ENCODE measurements around the gene RAET1G. TPM values are rescaled to one million over a fixed set of nuclear protein-coding genes. Genes with fewer than 3 reads are reported as not detected.
A peak's percentile ranks its signal among the peaks of the same experiment; 100 is the strongest.

RAET1G gene
- total and polyA plus RNA-seq, 2 of the 13 experiments (the other 11 are each of a cell fraction or from before 2014, with no cell fraction given), result not detected

- no peak for TF ChIP-seq SOX5 (CRISPR knock-in tag; IDR thresholded peaks at IDR 0.05; ENCODE audit: borderline replicate concordance)
- 0 out of 2 replicates have a peak, but pooled peaks have one; percentile 20 for TF ChIP-seq ZNF609 (CRISPR knock-in tag; IDR thresholded peaks at IDR 0.05; ENCODE audit: borderline replicate concordance)
- TF ChIP-seq ZNF33A (CRISPR knock-in tag; IDR thresholded peaks at IDR 0.05; ENCODE audit: borderline replicate concordance), result peak; percentile 66; the same call in 1 of the 2 replicates
- TF ChIP-seq IKZF5 (CRISPR knock-in tag; IDR thresholded peaks at IDR 0.05), result peak; percentile 58; the same call in 1 of the 2 replicates
- TF ChIP-seq ZSCAN21 (CRISPR knock-in tag; IDR thresholded peaks at IDR 0.05; ENCODE audit: borderline replicate concordance), result peak; percentile 59; the same call in 1 of the 2 replicates
- TF ChIP-seq POLR2G (IDR thresholded peaks at IDR 0.05; ENCODE audit: low read depth, low read length), result peak; percentile 32; the same call in 1 of the 2 replicates
- peak; percentile 67 for TF ChIP-seq CBX1 (IDR thresholded peaks at IDR 0.05; ENCODE audit: low read depth)
- peak; percentile 68 for TF ChIP-seq YY1 (IDR thresholded peaks at IDR 0.05; ENCODE audit: insufficient read depth, insufficient replicate concordance, low read depth, low read length)
- TF ChIP-seq ZNF558 (CRISPR knock-in tag; IDR thresholded peaks at IDR 0.05; ENCODE audit: borderline replicate concordance), result 0 out of 2 replicates have a peak, but pooled peaks have one; percentile 47
- TF ChIP-seq ZFP36 (IDR thresholded peaks at IDR 0.05; ENCODE audit: borderline replicate concordance, low read depth, low read length, partially characterized antibody), result no peak
- peak; percentile 51; the same call in 1 of the 2 replicates for TF ChIP-seq ARID4A (CRISPR knock-in tag; IDR thresholded peaks at IDR 0.05; ENCODE audit: borderline replicate concordance)
- 0 out of 2 replicates have a peak, but pooled peaks have one; percentile 34 for TF ChIP-seq ZNF891 (CRISPR knock-in tag; IDR thresholded peaks at IDR 0.05)
- TF ChIP-seq FOXC1 (CRISPR knock-in tag; IDR thresholded peaks at IDR 0.05; ENCODE audit: borderline replicate concordance), result 0 out of 2 replicates have a peak, but pooled peaks have one; percentile 30
- TF ChIP-seq EEA1 (CRISPR knock-in tag; IDR thresholded peaks at IDR 0.05; ENCODE audit: borderline replicate concordance), result no peak
- 0 out of 2 replicates have a peak, but pooled peaks have one; percentile 30 for TF ChIP-seq MYPOP (CRISPR knock-in tag; IDR thresholded peaks at IDR 0.05)
- TF ChIP-seq TBP (CRISPR knock-in tag; IDR thresholded peaks at IDR 0.05), result no peak
These were observed 3.3 kb upstream of the RAET1G start (continued) for GRCh38 chr6:149925974-149926777.
